Stimulated activated CD8-positive, alpha-beta memory T cell treated with anti-CD3 and anti-CD28 coated beads, Interleukin-4, amount 100 ng/mL, for 48 hours (primary cell): Measurements from ENCODE around the gene EPHX1.
"Not testable (repeated sequence)": the region's sequence is repeated elsewhere in the genome, so short reads cannot be mapped to it uniquely, and the experiment has no call there.

Source experiments
- DNase-seq: peaks from one replicate; pipeline ENCODE4 v3.0.0-alpha.2; 2020

The EPHX1 gene

GRCh38 chr1:225809842-225810578, at the start of gene EPHX1:
Gene EPHX1, plus strand, starts transcription at chr1:225810124. Its CDS starts 18,606 bp downstream, at chr1:225828730.
- peak; percentile 86 for DNase-seq

- no peak for DNase-seq
Observed at GRCh38 chr1:225760531-225760930, 49.4 kb upstream of the EPHX1 start.

GRCh38 chr1:225761395-225761794, 48.5 kb upstream of the EPHX1 start:
- DNase-seq = not testable (repeated sequence)

- no peak for DNase-seq
Observed at GRCh38 chr1:225762002-225762441, 47.9 kb upstream of the EPHX1 start.

- DNase-seq = no peak
Observed at GRCh38 chr1:225762444-225762843, 47.5 kb upstream of the EPHX1 start.

GRCh38 chr1:225763716-225764548, 46.0 kb upstream of the EPHX1 start:
- DNase-seq = no peak

GRCh38 chr1:225765982-225766674, 43.8 kb upstream of the EPHX1 start:
- DNase-seq = no peak

GRCh38 chr1:225766967-225767633, 42.8 kb upstream of the EPHX1 start:
- no peak for DNase-seq

GRCh38 chr1:225767634-225768540, 42.0 kb upstream of the EPHX1 start:
- no peak for DNase-seq

- no peak for DNase-seq
Observed at GRCh38 chr1:225768662-225769426, 41.1 kb upstream of the EPHX1 start.

- no peak for DNase-seq
Observed at GRCh38 chr1:225769687-225770086, 40.2 kb upstream of the EPHX1 start.

- DNase-seq = no peak
Observed at GRCh38 chr1:225770561-225771248, 39.2 kb upstream of the EPHX1 start.

GRCh38 chr1:225771661-225772322, 38.1 kb upstream of the EPHX1 start:
- DNase-seq = no peak

- DNase-seq = peak; percentile 56
Observed at GRCh38 chr1:225772323-225772768, 37.6 kb upstream of the EPHX1 start.

GRCh38 chr1:225772848-225773247, 37.1 kb upstream of the EPHX1 start:
- no peak for DNase-seq

GRCh38 chr1:225774281-225775147, 35.4 kb upstream of the EPHX1 start:
- no peak for DNase-seq

GRCh38 chr1:225776294-225776693, 33.6 kb upstream of the EPHX1 start:
- DNase-seq = no peak

GRCh38 chr1:225777058-225777582, 32.8 kb upstream of the EPHX1 start:
- DNase-seq = no peak
